GM19351 (cell line): Measurements from ENCODE around the gene LRP5.

Source experiments
- ATAC-seq: cut with Tn5 transposase; IDR thresholded peaks from one replicate; pipeline ENCODE4 v1.9.1; 2021; ENCODE audit warnings: mild to moderate bottlenecking, moderate library complexity; ENCODE audit not compliant: unreplicated experiment

LRP5 gene

GRCh38 chr11:68495220-68495729 lies 182.9 kb downstream of the LRP5 start:
- ATAC-seq, result no peak

- no peak for ATAC-seq
Measured at GRCh38 chr11:68495872-68496271, 183.5 kb downstream of the LRP5 start.

- ATAC-seq, result no peak
Measured at GRCh38 chr11:68497761-68498160, 185.4 kb downstream of the LRP5 start.

GRCh38 chr11:68498321-68498720 lies 185.9 kb downstream of the LRP5 start:
- no peak for ATAC-seq
